Colon (tissue), 2 donors: Measurements from ENCODE around the gene CRYBB1.
"Not testable (repeated sequence)": the region's sequence is repeated elsewhere in the genome, so short reads cannot be mapped to it uniquely, and the experiment has no call there.

Experiments used
- FAIRE-seq: peaks from 2 replicates; lab custom pipeline; 2012; peaks lifted over from hg19 to GRCh38; lab: Jason Lieb, UNC
- donor health status: control.
- donor health status: control.

Gene CRYBB1

DNA sequence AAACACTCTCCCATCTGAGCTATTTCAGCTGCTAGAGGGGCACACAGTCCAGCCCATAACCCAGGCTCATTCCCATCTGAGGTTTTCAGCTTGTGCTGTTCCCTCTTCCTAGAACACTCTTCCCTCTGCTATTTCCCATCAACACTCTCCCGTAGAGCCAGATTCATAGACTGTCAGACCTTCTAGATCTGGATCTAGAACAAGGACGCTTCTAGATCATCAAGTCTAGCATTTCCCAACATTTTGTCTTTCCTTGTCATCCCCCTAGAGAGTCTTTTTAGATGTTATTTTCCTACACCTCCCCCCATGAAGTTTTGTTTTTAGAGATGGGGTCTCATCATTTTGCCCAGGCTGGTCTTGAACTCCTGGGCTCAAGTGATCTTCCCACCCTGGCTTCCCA, 17.3 kb upstream of the CRYBB1 start:
- FAIRE-seq: no peak

DNA sequence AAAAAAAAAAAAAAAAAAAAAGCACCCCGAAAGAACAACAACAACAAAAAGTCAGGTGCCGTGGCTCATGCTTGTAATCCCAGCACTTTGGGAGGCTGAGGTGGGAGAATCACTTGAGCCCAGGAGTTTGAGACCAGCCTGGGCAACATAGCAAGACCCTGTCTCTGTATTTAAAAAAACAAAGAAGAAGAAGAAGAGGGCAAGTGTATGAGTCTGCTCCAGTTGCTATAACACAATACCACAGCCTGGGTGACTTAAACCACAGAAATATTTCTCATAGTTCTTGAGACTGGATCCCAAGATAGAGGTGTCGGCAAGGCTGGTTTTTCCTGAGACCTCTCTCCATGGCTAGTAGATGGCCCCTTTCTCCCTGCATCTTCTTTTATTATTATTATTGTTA, 16.4 kb upstream of the CRYBB1 start:
- no peak for FAIRE-seq

DNA sequence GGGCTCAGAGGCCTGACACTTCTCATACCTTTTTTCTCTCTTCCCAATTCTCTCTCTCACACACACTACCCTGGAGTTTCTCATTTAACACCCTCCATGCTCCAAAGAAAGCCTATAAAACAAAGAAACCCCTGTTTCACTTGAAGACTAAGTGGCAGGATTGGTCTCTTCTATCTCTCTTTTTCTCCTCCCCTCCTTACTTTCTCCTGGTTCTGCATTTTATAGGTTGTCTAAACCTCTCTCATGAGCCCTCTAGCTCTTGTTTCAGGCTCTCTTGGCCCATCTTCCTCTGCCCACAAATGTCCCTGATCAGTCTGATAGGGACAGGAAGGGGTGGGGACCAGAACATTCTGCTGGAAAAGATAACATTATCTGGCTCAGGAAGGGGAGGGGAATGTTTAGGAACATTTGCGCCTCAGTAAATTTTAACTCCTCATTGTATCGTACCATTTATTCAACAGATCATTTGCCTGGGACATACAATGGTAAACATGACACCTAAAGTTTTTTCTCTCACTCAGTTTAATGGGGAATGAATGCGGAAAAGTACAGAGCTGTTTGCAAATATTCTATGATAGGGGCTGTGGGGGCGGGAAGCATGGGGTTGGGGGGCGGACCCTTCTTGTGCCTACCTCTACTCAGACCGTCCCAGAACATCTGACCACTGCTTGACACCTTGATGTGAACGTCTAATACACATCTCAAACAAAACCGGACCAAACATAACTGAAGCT, 14.8 kb upstream of the CRYBB1 start:
- no peak for FAIRE-seq

DNA sequence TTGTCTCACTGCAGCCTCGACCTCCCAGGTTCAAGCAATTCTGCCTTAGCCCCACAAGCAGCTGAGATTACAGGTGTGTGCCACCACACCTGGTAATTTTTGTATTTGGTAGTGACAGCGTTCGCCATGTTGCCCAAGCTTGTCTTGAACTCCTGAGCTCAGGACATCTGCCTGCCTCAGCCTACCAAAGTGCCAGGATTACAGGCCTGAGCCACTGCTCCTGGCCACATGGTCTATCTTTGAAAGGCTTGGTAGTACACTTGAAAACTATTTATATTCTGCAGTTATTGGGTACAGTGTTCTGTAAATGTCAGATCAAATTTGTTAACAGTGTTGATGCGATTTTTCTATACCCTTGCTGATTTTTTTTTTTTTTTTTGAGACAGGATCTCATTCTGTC, 13.5 kb upstream of the CRYBB1 start:
- FAIRE-seq: no peak

DNA sequence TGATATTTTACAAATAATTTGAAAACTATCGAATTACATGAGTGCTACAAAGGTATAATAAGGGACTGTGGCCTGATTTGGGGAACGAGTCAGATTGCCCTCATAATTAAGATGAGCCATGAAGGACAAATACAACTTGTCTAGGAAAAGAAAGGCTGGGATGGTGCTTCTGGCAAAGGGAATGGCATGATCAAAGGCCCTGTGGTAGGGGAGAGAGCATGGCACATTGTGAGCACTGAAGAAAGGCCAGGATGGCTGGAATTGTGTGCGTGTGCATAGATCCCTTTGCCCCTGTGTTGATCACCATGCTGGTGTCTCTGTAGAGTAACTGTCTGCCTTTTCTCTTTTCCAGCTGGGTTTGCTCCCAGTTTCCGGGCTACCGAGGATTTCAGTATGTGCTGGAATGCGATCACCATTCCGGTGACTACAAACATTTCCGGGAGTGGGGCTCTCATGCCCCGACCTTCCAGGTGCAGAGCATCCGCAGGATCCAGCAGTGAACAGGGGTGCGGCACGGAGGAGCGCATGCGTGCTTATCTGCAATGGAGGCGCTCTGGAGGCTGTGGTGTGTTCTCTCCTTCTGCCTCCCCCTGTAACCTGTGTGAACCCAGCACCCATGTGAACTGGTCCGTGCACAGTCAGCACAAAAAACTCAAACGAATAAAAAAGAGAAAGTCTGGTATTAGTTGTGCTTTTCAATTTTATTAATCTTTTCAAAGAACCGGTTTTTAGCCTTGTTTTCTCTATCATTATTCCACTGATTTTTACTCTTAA, 12.3 kb upstream of the CRYBB1 start:
- no peak for FAIRE-seq

DNA sequence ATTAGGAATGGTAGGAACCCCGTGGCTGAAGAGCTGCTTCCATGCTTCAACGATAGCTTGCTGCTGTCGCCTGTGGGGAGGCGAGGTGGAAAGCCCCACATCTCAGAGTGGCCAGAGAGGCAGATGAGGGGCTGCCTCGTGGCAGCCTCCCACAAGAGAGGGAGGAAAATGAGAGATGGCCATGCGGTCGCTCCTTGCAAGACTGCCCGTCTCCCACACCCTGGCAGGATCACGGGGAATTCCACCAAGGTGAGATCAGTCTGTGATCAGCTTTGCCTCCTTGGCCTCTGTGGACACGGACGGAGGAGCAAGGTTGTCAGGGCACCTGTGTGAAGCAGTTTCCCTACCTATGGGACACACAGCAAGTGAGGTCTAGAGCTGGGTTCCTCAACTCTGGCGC, 7.0 kb upstream of the CRYBB1 start:
- no peak for FAIRE-seq

DNA sequence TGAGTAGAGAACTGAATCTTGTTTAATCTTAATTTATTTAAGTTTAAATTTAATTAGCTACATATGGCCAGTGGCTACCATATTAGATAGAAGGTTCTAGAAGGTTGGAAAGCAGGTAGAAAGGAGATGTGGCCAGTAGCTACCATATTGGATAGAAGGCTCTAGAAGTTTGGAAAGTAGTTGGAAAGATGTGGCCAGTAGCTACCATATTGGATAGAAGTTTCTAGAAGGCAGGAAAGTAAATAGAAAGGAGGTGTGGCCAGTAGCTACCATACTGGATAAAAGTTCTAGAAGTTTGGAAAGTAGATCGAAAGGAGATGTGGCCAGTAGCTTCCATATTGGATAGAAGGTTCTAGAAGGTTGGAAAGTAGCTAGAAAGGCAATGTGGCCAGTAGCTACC, 6.2 kb upstream of the CRYBB1 start:
- FAIRE-seq: no peak

DNA sequence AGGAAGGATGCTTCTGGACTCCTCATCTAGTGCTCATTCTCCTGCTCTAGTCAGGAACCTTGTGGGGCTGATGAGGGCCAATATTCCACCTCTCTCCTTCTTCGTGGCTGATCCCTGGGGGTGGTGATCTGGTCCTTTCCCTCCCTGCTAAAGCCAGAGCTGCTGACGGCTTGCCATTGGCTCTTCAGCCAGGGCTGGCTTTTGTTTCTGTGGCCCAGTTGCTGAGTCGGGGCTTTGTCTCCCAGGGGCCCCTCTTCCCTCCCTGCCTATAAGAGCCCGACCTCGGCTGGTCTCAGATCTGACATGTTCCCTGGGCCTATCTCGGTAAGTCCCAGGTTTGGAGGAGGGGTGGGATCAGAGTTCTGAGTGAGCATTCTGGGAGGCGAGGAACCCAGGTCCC, 3.8 kb upstream of the CRYBB1 start, which contains the start of gene CRYBA4:
CRYBA4 (plus strand) TSS at position 301 of the 400 bp plus-strand sequence. CDS start 634 bp downstream, outside the sequence.
- no peak for FAIRE-seq

DNA sequence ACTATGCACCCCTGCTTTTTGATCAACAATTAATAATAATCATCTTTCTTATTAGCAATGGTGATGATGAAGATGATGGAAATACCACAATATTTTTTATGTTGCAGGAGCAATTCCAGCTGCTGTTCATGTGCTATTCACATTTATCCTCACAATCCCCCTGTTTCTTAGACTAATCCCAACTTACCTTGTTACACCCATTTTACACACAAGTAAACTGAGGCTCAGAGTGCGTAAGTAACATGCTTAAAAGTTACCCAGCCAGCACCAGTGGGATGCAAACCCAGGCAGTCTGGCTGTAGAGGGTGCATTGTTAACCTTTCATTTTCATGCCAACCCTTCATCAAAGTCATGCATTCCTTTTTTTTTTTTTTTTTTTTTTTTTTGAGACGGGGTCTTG, 2.4 kb upstream of the CRYBB1 start:
- FAIRE-seq: no peak

DNA sequence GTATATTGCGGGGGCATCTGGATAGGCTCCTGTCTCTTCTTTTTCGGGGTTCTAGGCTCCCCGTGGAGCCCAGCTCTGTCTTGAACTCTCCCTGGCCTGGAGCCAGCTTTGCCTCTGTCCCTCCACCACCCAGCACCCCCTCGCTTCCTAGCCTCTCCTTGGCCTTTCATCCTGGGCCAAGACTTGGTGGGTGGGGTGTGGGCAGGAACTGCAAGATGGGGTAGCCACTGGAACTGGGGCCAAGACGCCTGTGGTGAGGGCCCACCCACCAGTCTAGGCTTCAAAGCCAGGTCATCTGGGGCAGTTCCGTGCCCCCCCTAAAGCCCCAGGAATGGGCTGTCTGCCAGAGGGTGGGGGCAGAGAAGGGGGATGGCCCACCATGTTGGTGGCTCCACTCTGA, 1.7 kb upstream of the CRYBB1 start:
- no peak for FAIRE-seq

DNA sequence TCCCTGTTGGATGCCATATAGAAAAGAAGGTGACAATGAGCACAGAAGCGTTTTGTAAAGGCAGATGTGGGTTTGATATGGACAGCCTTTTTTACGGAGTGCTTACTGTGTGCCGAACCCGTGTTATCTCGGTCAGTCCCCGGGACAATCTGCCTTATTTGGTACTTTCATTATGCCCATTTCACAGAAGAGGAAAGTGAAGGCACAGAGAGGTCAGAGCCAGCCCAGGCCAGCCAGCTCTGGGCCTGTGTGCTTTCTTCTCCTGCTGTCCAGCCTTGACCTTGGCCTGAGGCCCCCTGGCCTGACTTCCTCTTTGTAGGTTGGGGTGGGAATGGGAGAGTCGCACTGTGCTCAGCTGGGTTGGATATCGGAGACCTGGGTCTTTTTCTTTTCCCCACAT, 628 bp upstream of the CRYBB1 start:
- no peak for FAIRE-seq

DNA sequence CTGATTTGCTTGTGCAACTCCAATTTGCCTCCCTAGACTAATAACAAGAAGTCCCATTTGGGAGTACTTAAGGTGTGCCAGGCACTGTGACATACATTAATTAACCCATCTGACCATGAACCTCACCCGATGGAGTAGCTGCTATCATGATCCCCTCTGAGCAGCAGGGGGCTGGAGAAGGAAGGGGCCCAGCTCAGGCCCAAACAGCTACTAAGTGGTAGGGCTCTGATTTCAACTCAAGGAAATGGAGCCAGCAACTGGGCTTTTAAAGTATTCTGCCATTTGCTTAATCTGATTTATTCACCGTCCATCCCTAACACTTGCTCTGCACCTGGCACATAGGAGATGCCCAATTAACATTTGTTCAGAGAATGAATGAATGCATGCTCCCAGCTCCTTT, 1.2 kb downstream of the CRYBB1 start:
- no peak for FAIRE-seq

DNA sequence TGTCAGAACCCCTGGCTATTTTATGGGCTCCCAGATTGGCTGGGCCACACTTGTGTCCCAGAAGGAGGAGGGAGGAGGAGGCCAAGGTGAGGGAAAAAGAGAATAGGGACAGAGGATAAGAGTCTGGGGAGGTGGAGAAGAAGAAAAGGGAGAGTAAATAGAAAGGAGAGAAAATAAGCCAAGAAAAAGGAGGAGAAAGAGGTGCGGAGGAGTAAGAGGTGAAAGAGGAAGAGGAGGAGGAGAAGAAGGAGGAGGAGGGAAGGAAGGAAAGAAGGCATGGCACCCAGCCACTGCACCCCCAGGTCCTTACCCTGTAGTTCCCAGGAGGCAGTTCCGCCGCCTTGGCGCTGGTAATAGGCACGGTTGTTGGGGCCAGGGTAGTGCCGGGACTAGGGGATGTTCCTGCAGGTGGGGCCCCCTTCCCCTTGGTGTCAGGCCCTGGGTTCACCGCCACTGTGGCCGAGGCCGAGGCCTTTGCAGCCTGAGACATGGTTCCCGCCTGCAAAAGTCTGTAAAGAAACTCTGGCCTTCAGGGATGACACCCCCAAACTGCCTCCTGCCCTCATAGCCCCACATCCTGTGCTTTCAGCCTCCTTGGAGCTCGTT, 1.9 kb downstream of the CRYBB1 start:
- FAIRE-seq: no peak

DNA sequence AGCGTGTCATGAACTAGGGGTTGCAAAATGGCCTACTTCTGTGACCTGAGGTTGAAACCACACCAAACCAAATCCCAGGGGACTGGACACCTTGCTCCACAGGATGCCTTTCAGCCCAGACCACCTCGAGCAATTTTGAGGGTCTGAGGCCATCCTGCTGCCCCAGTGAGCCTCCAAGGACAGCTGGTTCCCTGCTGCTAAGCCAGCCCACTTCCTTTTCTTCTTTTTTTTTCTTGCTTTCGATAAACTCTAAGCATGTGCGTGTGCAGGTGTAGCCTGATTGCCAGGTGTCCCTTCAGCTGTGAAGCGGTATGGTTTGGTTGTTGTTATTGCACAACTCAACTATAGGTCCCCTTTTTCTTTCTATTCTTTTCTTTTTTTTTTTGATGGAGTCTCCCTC, 2.7 kb downstream of the CRYBB1 start:
- no peak for FAIRE-seq

DNA sequence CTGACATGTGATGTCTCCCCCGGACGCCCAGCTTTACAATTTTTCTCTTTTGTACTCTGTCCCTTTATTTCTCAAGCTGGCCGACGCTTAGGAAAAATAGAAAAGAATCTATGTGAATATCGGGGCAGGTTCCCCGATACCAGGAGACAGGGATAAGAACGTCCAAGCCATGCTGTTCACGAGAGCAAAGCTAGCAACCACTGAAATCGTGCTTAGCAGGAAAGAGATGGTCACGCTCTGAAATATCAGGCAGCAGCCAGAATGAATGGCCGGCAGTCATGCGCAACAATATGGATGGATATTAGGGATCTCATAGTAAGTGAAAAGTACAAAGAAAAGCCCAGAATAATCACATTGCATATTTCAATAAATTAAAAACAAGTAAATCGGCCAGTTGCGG, 3.5 kb downstream of the CRYBB1 start:
- FAIRE-seq: no peak

DNA sequence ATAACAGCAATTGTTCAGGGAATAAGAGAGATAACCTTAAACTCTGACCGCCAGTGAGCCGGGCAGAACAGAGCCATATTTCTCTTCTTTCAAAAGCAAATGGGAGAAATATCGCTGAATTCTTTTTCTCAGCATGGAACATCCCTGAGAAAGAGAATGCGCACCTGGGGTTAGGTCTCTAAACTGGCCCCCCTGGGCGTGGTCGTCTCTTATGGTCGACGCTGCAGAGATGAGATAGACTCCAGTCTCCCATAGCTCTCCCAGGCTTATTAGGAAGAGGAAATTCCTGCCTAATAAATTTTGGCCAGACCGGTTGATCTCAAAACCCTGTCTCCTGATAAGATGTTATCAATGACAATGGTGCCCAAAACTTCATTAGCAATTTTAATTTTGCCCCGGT, 4.1 kb downstream of the CRYBB1 start:
- not testable (repeated sequence) for FAIRE-seq

DNA sequence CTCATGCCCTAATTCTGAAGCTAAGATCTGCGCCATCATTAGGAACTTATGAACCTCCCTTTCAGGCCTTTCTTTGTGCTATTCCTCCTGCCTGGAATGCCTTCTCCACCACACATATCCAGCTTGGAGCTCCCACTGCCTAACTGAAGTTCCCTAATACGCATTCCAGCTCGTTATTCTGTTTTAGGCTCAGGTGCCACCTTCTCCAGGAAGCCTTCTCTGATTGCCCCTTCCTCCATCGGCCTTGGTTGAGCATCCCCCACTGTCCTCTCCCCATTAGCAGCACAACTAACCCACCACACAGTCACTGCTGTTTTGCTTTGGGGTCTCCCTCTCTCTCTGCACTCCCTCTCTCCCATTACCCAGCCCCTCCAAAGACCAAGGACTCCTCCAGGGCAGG, 5.2 kb downstream of the CRYBB1 start:
- no peak for FAIRE-seq

DNA sequence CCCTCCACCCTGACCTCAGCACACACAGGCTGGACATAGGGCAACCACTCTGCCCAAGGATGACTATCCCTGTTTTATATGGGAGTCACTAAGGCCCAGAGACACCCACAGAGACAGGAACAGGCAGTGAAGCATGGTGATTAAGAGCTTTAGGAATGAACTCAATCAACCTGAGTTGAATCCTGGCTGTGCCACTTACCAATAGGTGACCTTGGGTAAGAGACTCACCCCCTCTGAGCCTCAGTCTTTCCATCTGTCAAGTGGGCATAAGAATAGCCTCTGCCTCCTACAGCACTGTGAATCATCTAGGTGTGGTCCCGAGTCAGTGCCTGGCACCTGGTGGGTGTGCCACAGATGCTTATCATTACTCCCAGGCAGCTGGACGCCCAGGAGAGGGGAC, 6.8 kb downstream of the CRYBB1 start:
- no peak for FAIRE-seq

DNA sequence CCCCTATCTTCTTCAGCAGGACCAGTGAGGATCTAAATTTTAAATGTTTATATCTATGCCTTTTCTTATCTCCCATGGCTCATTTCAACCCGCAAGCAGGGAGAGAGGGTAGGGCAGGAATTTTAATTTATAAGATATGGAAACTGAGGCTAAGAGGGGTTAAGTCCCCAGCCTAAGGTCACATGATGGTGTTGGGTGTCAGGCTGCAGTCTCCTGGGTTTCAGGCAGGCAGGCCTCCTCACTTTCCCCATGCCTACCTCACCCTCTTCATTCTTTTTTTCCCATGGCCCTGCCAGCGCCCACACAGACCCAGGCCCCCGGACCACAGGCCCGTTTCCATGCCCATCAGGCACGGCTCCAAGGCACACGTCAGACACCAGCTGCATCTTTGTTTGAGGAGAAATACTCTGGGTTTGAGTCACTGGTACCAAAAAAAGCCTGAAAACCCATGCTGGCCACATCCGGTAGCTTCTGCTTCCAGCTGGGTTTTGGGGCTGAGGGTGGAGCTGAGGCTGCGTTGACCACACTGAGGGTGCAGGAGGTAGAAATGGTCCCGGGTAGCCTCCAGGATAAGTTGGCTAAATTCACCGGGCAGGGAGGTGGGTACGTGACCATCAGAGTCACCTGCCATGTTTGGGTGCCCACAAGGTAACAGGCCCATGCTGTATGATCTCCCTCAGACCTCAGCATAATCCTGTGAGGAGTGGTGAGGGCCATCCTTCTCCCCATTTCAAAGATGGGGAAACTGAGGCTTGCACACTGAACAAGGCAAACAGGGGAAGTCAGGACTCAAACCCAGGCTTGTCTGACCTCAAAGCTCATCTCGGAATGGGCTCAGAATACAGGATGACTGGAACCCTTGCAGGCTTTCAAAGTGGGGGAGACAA, 7.5 kb downstream of the CRYBB1 start:
- no peak for FAIRE-seq

DNA sequence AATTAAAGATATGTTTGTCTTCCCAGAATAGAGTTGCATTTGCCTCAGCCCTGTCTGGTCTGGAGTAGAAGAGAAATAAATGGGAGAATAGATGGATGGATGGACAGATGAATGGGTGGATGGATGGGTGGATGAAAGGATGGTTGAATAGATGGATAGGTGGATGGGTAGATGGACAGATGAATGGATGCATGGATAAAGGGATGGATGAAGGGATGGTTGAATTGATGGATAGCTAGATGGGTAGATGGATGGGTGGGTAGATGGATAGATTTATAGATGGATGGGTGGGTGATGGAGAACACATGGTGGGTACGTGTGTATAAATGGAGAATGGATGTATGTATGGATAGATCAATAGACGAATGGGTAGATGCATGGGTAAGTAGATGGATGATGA, 8.5 kb downstream of the CRYBB1 start:
- no peak for FAIRE-seq

DNA sequence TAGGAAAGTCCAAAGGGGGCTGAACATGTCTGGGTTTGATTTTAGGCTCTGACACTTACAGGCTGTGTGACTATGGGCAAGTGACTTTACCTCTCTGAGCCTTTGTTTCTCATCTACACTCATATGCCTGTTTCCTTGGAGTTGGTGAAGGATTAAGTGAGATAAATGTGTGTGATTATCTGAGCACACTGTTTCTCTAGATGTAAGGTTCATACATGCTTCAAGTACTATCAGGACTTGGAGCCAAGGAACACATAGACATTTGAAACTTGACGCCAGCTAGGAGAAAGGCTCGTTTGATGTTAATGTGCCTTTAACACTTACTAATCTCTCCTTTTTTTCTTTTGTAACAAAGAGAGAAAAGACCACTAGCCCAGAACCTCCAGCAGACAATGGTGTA, 9.7 kb downstream of the CRYBB1 start:
- FAIRE-seq: no peak

DNA sequence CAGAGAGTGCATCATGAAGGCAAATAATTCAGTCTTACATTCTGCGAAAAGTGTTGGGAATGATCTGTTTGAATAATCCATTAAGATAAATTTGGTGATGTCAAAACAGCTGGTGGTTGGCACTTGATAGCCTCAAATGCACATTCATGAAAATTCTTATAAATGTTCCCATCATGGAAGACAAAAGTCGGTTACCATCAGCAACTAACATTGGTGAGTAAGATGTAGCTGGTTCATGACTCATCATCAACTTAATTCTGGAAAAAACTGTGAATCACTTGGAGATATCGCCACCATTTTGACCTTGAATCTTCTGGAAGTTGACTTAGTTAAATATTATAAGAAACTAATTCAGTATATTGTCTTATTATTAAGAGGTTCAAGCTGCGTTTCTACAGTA, 11.2 kb downstream of the CRYBB1 start:
- no peak for FAIRE-seq
